Hypothalamus (tissue), 51 donors: Measurements from ENCODE around the gene FMN1.
"Not testable (repeated sequence)": the region's sequence is repeated elsewhere in the genome, so short reads cannot be mapped to it uniquely, and the experiment has no call there.

Source experiments
- DNase-seq, 51 donors: peaks; one replicate each; lab custom pipeline; 2025; lab: John Stamatoyannopoulos, UW

Gene FMN1

DNA sequence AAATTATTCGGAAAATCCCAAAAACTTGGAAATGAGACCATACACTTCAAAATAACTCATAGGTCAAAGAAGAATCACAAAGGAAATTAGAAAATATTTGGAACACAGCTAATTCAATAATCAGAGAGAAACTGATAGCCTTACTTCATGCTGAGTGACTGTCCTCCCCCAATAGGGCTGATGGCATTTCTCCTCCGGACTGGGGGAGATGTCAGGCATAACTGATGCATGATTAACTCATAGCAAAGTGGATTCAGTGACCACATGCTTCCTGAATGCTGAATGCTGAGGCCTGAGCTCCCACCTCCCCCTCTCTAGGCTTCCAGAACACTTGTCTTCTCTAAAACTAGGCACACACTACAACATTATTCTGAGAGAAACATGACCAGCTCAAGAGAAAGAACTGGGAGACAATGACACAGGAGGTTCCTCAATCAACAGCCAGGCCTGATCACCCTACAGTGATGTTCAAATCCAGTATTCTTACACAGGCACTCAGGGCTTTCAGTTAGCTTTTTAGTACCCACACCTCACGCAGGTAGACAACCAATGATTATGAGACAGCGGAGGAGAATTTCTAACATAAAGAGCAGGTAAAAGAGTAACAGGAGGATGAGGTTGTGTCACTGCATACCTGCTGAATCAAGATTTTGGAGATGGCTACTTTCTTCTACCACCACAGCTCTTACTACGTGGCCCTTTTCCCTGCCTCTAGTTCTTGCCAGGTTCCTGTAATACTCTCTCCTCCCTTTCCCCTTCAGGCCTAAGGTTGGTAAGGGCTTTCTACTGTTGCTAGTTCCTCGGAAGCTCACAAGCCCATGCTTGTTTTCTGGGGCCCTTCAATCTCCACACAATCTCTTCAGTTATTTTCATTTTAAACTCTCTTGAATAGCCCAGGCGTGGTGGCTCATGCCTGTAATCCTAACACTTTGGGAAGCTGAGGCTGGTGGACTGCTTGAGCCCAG is 96.1 kb downstream of the FMN1 start:
- no peak for DNase-seq

GRCh38 chr15:33096134-33096533 is 98.4 kb downstream of the FMN1 start:
- DNase-seq, result no peak

DNA sequence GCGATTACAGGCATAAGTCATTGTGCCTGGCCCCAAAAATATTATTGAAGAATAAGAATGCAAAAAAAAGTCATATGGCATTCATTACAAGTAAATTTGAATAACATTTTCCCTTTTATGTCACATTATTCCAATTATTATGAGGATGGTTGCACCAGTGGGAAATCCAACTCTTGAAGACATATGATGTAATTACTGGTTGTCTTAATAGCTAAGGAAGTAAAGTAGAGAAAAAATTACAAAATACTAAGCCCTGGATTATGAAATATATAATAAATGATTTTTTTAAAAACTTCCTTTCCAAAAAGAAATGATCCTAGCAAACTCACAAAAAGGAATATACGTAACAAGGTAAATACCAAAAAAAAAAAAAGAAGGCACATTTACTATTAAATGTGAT is 98.9 kb downstream of the FMN1 start:
- no peak for DNase-seq

DNA sequence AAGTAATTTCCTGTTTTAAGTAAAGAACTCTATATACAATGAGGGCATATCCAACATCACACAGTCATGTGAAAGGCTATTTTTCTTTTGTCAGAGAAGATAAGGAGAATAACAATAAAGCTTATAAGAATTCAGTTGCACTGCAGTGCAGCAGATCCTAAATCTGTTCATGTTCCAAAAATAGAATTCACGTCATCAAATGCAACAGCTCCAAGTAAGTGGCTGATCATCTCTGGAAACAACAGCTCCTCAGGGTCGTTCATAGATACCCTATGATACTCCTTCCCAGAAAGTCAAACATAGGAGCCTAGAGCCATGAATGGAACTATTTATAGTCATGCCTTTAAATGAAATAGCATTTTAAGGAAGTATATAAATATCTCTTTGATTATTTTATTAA is 100.2 kb downstream of the FMN1 start:
- DNase-seq, result no peak

- DNase-seq, result no peak
Observed at GRCh38 chr15:33093222-33093621, 101.3 kb downstream of the FMN1 start.

GRCh38 chr15:33091983-33092693 is 102.4 kb downstream of the FMN1 start:
- peak in 1 of 51 donors; percentile 2 for DNase-seq

DNA sequence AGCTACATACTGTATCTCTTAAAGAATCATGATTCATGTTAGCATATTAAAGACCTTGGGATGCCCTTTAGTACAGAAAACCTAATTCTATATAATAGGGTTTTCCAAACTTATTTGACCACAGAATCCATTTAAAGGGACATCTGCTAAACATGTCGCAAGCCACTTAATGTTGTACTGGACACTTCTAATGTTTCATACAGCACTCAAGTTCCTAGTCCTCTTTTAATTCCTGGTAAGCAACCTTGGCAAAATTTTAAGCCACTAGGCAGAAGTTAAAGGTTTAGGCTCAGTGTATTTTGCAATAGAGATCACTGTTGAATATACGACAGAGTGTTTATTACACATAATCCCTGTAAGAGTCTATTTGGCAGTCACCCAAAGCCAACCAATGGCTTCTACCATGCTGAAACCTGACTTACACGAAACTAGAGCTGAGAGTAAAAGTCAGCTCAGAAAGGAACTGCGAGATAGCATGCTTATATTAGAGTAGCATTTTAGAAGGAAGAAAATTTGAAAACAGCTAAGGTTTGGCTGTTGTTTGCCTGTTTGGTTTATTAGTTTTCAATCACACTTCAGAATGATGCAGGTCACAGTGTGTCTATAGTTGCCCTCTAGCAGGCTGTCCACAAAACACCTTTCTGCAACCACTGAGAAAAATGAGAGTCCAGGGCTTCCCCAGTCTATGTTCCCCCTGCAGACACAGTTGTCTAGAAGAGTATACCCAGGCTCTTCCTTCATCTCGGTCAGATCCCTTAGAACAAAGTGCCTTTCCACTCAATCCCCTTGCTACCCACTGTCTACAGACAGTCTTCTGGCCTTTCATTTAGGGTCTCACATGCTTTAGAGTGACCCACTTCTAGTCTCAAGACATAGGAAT is 104.4 kb downstream of the FMN1 start:
- DNase-seq, result no peak

- no peak for DNase-seq
Observed at GRCh38 chr15:33089165-33089877, 105.2 kb downstream of the FMN1 start.

DNA sequence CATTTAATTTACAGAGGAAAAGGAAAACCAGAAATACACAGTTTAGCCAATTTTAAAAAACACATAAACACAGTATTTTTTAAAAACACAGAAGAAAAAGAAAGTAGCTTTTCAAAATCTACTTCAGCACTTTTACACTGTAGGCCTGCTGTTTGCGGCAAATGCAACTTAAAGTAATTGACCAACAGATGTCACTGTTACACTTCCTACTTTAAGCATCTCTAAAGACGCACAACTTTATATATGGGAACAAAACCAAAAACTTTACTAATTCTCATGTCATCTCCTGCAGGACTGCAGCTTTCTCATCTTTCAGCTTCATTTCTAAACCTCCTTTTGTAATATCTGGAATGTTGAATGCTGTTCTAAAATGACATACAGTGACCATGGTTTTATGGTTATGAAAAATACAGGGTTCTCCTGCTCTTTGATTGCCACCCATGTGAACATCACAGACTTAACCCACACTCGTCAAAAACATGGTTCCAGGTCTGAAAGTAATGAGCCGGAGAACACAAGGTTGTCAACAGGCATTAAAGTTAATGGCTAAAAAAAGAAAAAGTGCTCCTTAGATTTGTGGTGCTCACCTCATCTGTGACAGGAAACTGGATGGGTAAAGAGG is 107.9 kb downstream of the FMN1 start:
- peak in 2 of 51 donors; percentile 2 to 10 for DNase-seq

- DNase-seq, result no peak
Observed at GRCh38 chr15:33084661-33085060, 109.9 kb downstream of the FMN1 start.

DNA sequence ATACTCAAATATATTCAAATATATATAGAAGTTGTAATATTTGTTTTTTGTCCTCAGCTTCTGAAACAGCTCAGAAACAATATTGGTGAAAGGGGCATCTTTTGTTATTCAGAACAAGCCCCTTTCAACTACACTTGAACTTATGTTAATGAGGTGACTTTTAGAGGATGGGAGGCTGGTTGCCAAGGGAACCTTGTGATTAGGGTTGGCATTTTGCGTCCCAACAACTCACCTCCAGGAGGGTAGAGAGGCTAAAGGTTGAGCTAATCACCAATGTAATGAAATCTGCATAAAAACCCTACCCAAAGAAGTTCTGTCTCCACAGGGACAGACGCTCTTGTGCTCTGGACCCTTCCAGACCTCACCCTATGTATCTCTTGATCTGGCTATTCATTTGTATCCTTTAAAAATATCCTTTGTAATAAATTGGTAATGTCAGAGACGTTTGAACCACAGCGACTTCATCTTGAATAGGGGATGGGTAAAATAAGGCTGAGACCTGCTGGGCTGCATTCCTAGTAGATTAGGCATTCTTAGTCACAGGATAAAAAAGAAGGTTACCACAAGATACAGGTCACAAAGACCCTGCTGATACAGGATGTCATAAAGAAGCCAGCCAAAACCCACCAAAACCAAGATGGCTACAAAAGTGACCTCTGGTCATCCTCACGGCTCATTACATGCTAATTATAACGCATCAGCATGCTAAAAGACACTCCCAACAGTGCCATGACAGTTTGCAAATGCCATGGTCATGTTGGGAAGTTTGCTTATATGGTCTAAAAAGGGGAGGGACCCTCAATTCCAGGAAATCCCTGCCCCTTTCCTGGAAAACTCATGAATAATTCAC is 111.1 kb downstream of the FMN1 start:
- no peak for DNase-seq

- DNase-seq, result no peak
Observed at GRCh38 chr15:33080006-33080405, 114.5 kb downstream of the FMN1 start.

GRCh38 chr15:33078607-33079006 is 115.9 kb downstream of the FMN1 start:
- no peak for DNase-seq

- no peak for DNase-seq
Observed at GRCh38 chr15:33076937-33077336, 117.6 kb downstream of the FMN1 start.

- no peak for DNase-seq
Observed at GRCh38 chr15:33074942-33075341, 119.6 kb downstream of the FMN1 start.

DNA sequence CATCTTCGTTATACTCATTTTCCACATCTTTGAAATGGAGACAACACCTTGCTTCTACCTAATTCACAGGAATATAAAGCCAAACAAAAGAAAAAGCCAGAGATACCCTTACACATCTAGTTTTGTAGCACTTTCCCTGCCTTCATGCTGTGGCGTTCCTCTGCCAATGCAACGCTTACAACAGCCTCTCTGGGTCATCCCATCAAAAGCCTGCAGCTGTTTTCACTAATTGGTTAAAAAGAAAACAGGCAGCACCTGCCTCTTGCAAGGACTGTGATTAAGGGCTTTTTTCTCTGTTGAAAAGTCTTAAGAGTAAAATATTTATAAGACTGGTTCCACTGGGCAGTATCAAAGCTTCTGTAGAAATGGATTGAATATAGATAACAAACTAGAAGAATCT is 120.3 kb downstream of the FMN1 start:
- no peak for DNase-seq

DNA sequence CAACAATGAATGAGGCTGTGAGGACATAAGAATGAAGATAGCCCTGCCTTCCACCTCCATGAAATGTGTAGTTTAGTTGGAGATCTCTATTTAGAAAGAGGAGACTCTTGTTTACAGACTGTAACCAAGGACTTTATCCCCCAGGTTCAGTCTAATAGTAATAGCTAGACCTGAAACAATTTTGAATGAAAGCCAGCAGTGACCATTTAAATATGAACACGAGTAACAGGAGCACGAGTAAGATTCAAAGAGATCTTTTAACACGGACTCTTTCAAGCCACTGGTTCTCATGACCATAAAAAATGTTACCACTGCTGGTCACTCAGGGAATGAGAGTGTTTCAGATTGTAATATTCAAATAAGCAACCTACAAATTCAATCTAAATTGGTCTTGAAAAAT is 123.1 kb downstream of the FMN1 start:
- no peak for DNase-seq

DNA sequence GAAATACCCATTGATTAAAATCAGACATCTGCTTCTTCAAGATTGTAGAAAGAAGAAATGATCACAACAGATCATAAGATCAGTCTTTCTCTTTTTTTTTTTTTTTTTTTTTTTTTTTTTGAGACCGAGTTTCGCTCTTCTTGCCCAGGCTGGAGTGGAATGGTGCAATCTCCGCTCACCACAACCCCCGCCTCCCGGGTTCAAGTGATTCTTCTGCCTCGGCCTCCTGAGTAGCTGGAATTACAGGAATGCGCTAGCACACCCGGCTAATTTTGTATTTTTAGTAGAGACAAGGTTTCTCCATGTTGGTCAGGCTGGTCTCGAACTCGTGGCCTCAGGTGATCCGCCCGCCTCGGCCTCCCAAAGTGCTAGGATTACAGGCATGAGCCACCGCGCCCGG is 124.6 kb downstream of the FMN1 start:
- DNase-seq, result not testable (repeated sequence)

DNA sequence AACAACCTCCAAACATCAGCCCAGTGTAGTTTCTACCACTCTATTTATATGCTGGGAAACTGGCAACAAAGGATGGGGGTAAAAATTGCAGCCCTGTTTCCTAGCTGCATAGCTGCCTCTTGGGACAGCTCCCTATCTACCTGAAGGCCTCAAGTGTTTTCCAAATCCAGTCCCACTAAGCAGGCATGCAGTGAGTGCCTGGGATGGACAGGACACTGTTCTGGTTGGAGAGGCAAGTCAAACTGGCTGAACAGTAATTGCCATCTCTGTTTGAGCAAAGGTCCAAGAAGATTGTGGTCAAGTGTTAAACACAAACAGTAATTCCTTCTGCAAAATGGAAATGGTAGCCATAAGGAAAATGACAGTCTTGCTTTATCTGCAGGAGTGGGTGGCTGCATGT is 125.4 kb downstream of the FMN1 start:
- DNase-seq, result no peak
